ES-I3 (cell line): Measurements from ENCODE around the gene ABHD2.

ENCODE experiments used
- H3K36me3 ChIP-seq: 2 replicates; pipeline ENCODE4 v1.6.1; 2013; ENCODE audit warnings: mild to moderate bottlenecking, low read length, control low read depth, moderate library complexity; ENCODE audit not compliant: insufficient read depth
- H3K4me1 ChIP-seq: 2 replicates; pipeline ENCODE4 v1.6.1; 2013; ENCODE audit warnings: mild to moderate bottlenecking, control low read depth, low read length; ENCODE audit not compliant: insufficient read depth
- H3K9ac ChIP-seq: 2 replicates; pipeline ENCODE4 v1.6.1; 2013; ENCODE audit warnings: low read depth, mild to moderate bottlenecking, low read length, moderate library complexity
- H3K9me3 ChIP-seq: 2 replicates; pipeline ENCODE4 v1.6.1; 2013; ENCODE audit warnings: mild to moderate bottlenecking, low read length, moderate library complexity; ENCODE audit not compliant: control insufficient read depth, insufficient read depth

Gene ABHD2

DNA sequence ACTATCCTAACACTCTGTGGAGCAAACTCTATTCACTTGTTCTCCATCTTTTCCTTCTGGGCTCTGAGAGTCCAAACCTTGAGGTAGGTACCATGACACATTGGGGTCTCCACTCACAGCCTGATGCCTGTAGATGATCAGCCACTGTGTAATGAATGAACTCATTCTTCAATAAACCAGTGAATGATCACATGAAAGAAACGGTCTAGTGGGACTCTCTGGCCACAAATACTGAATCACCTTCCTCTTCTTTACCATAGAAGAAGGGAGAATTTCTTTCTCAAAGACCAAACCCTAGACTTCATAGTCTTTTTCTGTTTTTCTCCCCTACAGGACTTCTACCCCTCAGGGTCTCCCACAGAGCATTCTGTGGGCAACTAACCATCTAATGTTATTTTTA lies 20.5 kb upstream of the ABHD2 start:
- Histone ChIP-seq H3K9ac (no peak overlapping the region), H3K36me3 (no peaks in the 10 kb centered on the region), H3K4me1 (no peaks in the 10 kb centered on the region), H3K9me3 (peaks cover 16% of the 10 kb centered on the region)

DNA sequence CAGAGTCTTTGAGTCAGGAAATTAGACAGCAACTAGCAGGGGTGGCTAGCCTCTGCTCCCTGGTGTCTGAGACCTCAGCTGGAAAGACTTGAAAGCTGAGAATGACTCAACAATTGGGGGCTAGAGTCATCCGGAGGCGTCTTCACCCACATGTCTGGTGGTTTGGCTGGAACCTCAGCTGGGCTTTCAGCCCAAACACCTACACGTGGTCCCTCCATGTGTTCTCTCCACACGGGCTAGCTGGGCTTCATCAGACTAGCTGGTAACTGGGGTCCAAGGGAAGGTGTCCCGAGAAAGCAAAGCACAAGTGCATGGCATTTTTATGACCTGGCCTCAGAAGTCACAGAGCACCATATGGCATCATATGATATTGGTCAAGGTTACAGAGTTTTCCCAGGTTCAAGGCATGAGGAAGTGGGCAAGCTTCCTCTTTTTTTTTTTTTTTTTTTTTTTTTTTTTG lies 19.9 kb upstream of the ABHD2 start:
- H3K9me3 ChIP-seq = peaks cover 16% of the 10 kb centered on the region
- no peak overlapping the region for H3K9ac ChIP-seq
- no peaks in the 10 kb centered on the region for H3K36me3 ChIP-seq
- H3K4me1 ChIP-seq = no peaks in the 10 kb centered on the region

DNA sequence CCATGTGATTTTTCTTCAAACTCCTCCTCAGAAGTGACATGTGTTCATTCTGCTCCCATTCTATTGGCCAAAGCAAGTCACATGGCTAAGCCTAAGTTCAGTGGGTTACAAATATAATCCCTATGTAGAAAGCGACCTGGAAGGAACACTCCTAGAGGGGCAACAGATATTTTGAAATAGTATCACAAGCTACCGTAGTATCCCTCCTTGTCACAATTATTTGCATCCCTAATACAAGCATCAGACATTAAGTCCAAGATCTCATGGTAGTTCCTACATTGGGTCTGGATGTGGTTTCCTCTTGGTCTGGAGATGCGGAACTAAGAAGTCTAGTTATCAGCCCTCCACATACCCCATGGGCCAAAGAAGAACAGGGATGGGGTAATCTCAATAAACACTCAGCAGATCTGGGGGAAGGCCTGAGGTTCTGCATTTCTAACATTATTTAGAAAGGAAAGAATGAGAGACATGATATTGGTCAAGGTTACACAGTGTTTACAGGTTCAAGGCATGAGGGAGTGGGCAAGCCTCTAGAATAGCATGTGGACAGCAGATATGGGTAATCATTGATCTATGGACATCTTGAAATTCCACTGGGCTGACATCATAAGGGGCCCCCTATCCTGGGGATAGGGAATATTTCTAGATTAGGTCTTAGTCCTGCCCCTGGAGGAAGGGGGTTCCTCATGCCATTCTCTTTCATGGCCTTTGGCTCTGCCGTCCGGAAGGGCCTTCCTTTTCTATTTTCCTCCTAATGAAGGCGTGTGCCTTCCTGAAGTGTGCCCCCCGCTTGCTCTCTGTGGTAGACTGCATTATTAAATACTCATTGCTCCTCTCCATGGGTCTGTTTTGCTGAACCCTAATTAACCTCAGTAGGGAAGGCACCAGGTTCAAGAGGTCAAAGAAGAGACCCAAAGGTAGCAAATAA lies 17.8 kb upstream of the ABHD2 start:
- no peaks in the 10 kb centered on the region for H3K4me1 ChIP-seq
- no peaks in the 10 kb centered on the region for H3K36me3 ChIP-seq
- H3K9me3 ChIP-seq = peaks cover 16% of the 10 kb centered on the region
- no peak overlapping the region for H3K9ac ChIP-seq

DNA sequence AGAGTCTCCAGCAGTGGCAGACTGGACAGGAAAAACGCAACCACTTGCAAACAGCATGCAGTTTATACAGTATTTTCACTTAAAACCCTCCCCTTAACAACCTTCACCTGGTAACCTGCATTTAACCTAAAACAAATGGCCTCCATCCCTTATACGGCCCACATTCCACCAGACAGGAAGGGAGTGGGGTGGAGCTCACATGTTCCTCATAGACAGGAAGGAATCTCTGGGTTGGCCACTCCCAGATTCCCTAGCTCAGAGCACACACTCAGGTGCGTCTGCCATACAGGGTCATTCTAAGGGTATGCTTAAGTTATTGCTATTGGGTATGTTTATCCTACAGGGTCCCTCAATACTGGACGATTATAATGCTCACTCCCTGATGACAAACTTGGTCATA lies 16.8 kb upstream of the ABHD2 start:
- H3K9ac ChIP-seq = no peak overlapping the region
- peaks cover 16% of the 10 kb centered on the region for H3K9me3 ChIP-seq
- no peaks in the 10 kb centered on the region for H3K4me1 ChIP-seq
- no peaks in the 10 kb centered on the region for H3K36me3 ChIP-seq

DNA sequence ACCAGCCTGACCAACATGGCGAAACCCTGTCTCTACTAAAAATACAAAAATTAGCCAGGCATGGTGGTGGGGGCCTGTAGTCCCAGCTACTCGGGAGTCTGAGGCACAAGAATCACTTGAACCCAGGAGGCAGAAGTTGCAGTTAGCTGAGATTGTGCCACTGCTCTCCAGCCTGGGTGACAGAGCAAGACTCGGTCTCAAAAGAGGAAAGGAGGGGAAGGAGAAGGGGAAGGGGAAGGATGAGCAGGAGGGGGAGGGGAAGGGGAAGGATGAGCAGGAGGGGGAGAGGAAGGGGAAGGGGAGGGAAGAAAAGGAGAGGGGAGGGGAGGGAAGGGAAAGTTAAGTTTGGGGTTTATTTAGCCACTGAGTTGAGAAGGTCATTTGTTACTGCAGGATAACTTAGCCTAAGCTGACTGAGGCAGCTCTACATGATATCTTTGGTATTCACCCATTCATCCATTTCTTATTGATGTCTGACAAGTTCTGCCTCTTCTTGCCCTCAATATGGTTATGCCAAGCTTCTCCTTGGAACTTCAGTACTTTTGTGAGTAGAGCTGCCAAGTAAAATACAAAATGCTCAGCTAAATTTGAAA lies 15.9 kb upstream of the ABHD2 start:
- H3K9me3 ChIP-seq = peaks cover 11% of the 10 kb centered on the region
- H3K9ac ChIP-seq = no peak overlapping the region
- no peaks in the 10 kb centered on the region for H3K36me3 ChIP-seq
- H3K4me1 ChIP-seq = no peaks in the 10 kb centered on the region

DNA sequence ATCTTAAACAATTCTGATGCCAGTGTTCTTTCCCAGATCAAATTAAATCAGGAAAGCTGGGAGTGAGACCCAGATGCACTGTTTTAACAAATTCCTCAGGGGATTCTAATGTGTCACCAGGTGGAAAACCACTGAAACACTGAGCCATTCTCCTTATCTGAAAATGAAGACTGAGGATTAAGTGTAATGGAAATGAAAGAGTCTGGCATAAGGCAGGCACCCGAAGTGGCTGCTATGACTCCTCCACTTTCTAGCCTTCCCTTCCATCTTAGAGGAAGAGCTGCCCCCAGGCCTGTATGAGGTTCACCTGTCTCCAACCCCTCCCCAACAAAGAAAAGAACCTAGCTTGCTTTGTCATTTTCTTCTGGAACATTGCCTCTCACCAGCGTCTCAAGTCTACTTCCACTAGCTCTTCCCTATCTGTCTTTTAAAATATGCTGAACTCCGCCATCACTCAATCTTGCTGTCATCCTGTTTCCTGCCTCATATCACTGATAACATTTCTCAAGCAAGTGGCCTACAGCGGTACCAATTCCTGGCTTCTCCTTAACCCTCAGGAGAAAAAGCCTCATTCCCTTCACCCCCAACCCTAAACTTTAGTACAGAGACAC lies 13.7 kb upstream of the ABHD2 start:
- Histone ChIP-seq H3K9ac (no peak overlapping the region), H3K4me1 (no peaks in the 10 kb centered on the region)

DNA sequence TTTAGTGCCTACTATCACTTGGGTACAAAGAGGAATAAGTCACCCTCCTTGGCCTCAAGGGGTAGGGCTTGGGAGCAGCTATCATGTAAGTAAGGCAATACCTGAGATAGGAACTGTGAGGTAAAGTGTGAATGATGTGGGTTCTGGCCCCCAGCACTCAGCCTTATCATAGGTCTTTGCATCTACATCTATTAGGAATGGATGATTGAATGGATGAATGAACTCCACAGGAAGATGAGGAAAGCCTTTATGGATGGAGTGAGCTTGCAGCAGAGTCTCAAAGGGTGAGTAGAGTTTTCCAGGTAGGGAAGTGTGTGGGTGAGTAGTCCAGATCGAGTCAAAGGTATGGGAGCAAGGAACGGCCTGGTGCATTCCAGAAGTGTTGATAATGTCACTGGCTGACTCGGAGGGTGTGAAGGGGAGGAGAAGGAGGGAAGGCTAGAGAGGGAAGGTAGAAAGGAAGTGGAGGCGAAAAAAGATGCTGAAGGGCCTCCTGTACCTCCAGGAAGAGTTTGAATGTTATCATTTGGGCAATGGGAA lies 13.1 kb upstream of the ABHD2 start:
- H3K9me3 ChIP-seq = no peaks in the 10 kb centered on the region; the same call in 1 of the 2 replicates
- H3K36me3 ChIP-seq = no peaks in the 10 kb centered on the region
- H3K9ac ChIP-seq = no peak overlapping the region
- H3K4me1 ChIP-seq = no peaks in the 10 kb centered on the region

More for the DNA sequence above, 13.7 kb upstream of the ABHD2 start:
- no peaks in the 10 kb centered on the region; the same call in 1 of the 2 replicates for H3K9me3 ChIP-seq
- H3K36me3 ChIP-seq = no peaks in the 10 kb centered on the region

DNA sequence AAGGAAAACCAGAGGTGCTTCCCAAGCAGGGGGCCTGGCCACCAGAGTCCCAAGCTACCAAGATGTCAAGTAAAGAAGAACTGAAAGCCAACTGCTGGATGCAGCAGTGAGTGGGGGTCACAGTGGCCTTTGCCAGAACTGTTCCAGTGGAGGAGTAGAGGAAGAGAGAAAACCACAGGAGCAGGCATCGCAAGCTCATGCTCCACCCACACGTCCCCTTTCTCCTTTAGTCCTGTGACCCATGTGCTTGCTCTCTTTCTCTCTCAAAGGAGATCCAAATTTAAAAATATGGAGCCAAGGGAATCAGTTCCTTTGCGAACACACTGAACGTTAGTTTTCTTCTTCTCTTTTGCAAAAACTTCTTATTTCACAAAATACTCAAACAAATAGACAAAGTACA lies 12.4 kb upstream of the ABHD2 start:
- no peaks in the 10 kb centered on the region for H3K36me3 ChIP-seq
- no peaks in the 10 kb centered on the region for H3K4me1 ChIP-seq
- H3K9ac ChIP-seq = no peak overlapping the region
- no peaks in the 10 kb centered on the region; the same call in 1 of the 2 replicates for H3K9me3 ChIP-seq

DNA sequence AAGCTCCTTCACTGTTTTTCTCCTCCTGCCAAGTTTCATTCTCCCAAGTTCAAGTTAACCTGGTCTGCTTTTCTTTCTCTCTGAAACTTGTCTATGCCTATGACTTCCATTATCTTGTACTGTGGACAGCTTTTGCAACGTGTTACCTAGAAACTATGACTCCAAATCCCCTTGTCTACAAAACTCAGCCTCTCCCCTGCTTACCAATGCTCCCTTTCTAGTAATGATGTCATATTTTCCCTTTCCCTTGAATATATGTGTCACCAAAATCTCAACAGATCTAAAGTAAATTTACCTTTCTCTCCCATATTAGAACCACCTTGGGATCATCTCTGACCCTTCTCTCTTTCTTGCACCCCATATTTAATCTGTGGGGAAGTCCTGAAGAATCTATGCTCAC lies 10.5 kb upstream of the ABHD2 start:
- Histone ChIP-seq H3K9me3 (no peaks in the 10 kb centered on the region), H3K9ac (no peak overlapping the region), H3K36me3 (no peaks in the 10 kb centered on the region), H3K4me1 (no peaks in the 10 kb centered on the region)

DNA sequence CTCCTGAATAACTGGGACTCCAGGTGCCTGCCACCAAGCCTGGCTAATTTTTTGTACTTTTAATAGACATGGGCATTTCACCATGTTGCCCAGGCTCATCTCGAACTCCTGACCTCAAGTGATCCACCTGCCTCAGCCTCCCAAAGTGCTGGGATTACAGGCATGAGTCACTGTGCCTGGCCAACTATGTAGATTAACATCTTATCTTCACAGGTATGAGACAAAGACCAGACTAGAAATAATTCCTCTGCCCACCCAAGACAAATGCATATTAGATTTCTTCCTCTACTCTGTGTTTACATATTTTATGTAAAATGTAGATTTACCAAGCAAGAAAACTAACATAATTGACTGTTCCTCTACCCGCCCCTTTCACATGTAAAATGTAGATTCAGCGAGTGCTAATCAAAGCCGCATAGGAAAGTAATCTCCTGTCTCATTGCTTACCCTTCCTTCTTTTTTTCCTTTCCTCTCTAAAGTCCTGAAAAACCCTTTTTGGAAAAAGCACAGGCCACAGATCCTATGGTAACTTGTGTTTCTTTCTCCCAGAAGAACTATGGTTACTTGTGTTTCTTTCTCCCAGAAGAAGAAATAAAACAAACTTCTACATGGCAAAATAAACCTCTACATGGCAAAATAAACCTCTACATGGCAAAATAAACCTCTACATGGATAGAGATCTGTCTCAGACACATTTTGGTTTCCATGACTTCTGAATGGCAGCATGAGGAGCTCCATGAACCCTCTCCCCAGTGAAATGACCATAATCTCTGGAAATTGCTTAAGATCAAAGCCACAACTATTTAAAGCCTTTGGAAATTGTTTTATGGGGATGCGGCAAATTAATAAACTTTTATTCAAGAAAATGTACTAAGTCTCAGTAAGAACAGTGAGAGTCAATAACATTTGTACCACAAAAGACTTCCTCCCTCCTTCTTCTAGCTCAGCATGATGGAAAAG lies 9.1 kb upstream of the ABHD2 start:
- no peaks in the 10 kb centered on the region for H3K36me3 ChIP-seq
- H3K9ac ChIP-seq = no peak overlapping the region
- no peaks in the 10 kb centered on the region for H3K9me3 ChIP-seq
- H3K4me1 ChIP-seq = no peaks in the 10 kb centered on the region

DNA sequence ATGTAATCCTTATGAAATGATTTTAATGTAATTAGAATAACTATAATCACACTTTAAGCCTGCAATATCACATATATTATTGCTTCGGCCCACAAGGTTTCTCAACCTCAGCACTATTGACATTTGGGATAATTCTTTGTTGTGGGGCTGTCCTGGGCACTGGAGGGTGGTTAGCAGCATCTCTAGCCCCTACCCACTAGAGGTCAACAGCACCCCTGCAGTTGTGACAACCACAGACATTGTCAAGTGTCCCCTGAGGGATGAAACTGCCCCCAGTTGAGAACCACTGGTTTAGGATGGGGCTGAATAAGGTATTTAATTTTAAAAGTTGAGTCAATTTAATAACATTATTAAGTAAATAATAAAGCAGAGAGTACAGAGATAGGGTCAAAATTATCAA lies 6.4 kb upstream of the ABHD2 start:
- Histone ChIP-seq H3K9ac (no peak overlapping the region), H3K4me1 (0 out of 2 replicates have a peak, but pooled peaks cover under 1% of the 10 kb centered on the region), H3K9me3 (no peaks in the 10 kb centered on the region), H3K36me3 (no peaks in the 10 kb centered on the region)

DNA sequence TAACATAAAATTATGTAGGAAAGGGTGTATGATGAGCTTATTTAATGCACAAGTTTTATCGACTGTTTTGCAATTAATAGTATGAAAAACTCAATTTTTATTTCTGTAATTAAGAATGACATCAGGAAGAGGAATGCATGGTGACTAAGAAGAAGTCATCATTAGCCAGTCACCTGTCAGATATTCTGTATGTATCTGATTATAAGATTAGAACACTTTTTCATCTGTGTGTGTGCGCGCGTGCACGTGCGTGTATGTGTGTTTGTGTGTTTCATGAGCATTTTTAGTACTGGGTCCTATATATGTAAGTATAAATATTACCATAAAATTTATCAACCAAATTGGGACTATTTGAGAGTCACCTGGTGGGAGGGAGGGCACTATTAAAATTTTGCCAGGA lies 5.0 kb upstream of the ABHD2 start:
- Histone ChIP-seq H3K4me1 (peaks cover 8% of the 10 kb centered on the region; the same call in 1 of the 2 replicates), H3K9me3 (no peaks in the 10 kb centered on the region), H3K9ac (no peak overlapping the region), H3K36me3 (no peaks in the 10 kb centered on the region)

DNA sequence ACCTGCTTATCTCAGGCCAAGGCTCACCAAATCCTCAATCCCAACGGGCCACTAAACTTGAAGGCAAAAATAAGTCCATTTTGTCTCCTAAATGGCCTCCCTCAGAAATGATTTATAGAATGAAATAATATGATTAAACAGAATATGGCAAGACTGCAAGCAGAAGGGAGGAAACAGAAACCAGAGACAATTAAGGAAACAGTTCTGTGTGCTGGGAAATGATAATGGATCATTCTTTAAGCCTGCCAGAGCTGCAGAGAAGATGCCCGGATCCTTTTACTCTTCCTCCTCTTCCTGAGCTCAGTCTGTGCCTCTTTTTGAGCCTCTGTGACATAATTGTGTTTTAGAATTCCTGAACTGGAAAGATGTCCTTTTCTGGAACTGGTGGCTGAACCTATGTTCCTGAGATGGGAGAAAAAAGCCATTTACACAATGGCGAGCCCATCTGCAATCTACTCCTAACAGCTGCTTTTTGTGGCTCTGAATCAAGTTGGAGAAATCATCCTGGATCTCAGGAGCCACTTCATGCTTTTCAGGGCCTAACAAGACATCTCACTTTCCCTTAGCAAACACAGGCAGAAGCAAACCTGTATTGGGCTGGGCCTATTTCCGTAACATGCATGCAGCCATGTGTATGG lies 2.8 kb upstream of the ABHD2 start:
- Histone ChIP-seq H3K9me3 (no peaks in the 10 kb centered on the region), H3K4me1 (peaks cover 8% of the 10 kb centered on the region), H3K36me3 (no peaks in the 10 kb centered on the region), H3K9ac (no peak overlapping the region)
